ENCODE data around the gene MTMR11. TPM values are rescaled to one million over a fixed set of nuclear protein-coding genes. Genes with fewer than 3 reads are reported as not detected.

The MTMR11 gene
- total RNA-seq, 1 experiment from 2014 or later = 3.9 TPM

- Histone ChIP-seq H4K5ac (ENCODE audit: insufficient read length, low read depth, low read length) (no peak overlapping the region), H4K91ac (ENCODE audit: insufficient read length, low read depth, low read length) (no peak overlapping the region), H2BK12ac (ENCODE audit: insufficient read length, low read depth, low read length) (no peak overlapping the region), H3K18ac (ENCODE audit: insufficient read length, low read depth, low read length) (no peak overlapping the region), H3K27me3 (ENCODE audit: insufficient read depth, low read length) (no peaks in the 10 kb centered on the region), H3K9ac (ENCODE audit: extremely low read depth, insufficient read length, low read length) (no peak overlapping the region), H4K8ac (replicated peaks; ENCODE audit: insufficient read length, low read depth, low read length) (no peak overlapping the region), H2AK5ac (ENCODE audit: insufficient read length, low read length) (no peak overlapping the region), H3K14ac (ENCODE audit: insufficient read depth, low read length) (no peak overlapping the region), H2BK15ac (ENCODE audit: low read depth, low read length) (no peak overlapping the region), H3K23ac (ENCODE audit: insufficient read length, low read depth, low read length) (no peak overlapping the region), H3K4me2 (ENCODE audit: insufficient read depth, insufficient read length, low read length) (no peak overlapping the region), H3K27ac (ENCODE audit: insufficient read length, low read depth, low read length) (no peak overlapping the region), H3K79me1 (ENCODE audit: insufficient read depth, low read depth, low read length, poor library complexity, severe bottlenecking) (peaks cover 3% of the 10 kb centered on the region), H3K4me1 (ENCODE audit: insufficient read depth, low read length) (no peaks in the 10 kb centered on the region), H2BK5ac (ENCODE audit: insufficient read length, low read length) (no peak overlapping the region), H2BK120ac (ENCODE audit: low read depth, low read length, poor library complexity, severe bottlenecking) (no peak overlapping the region), H2BK20ac (ENCODE audit: low read depth, low read length, poor library complexity, severe bottlenecking) (no peak overlapping the region), H3K56ac (ENCODE audit: insufficient read length, low read depth, low read length) (no peak overlapping the region), H3K9me3 (ENCODE audit: control insufficient read depth, low read depth, low read length) (no peaks in the 10 kb centered on the region), H4K20me1 (ENCODE audit: control insufficient read depth, insufficient read depth, insufficient read length) (no peaks in the 10 kb centered on the region), H3K4ac (ENCODE audit: low read depth, low read length) (no peak overlapping the region), H3K79me2 (ENCODE audit: insufficient read depth, low read length) (no peaks in the 10 kb centered on the region), H3T11ph (ENCODE audit: low read length) (no peak overlapping the region), H3K23me2 (ENCODE audit: insufficient read length, low read depth, low read length, poor library complexity, severe bottlenecking) (no peaks in the 10 kb centered on the region), H2AFZ (ENCODE audit: low read length) (no peak overlapping the region)
- no peak for DNase-seq
- no peaks in the 10 kb centered on the region for H3K27me3 Mint-ChIP-seq (ENCODE audit: low read depth)
- no CpG with 5 or more reads among the region's 2 CpGs for WGBS (ENCODE audit: extremely low coverage, insufficient read length, low lambda C conversion rate)
- H3K9me3 Mint-ChIP-seq = no peaks in the 10 kb centered on the region
- no peak overlapping the region for H3K4me3 Mint-ChIP-seq
- no peak overlapping the region for H3K27ac Mint-ChIP-seq
- no peak for TF ChIP-seq CTCF (conservative IDR thresholded peaks at IDR 0.05)
- H3K36me3 Mint-ChIP-seq (ENCODE audit: insufficient read depth in 1 of 3, low read depth in 3 of 3) = peaks cover 19 to 52% (median 50%) of the 10 kb centered on the region in 3 experiments
- H3K4me1 Mint-ChIP-seq = no peaks in the 10 kb centered on the region
Observed at GRCh38 chr1:149972547-149972946, 35.9 kb upstream of the MTMR11 start.

Data from H9 (cell line).